ENCODE measurements around the gene SPTBN1. TPM values are rescaled to one million over a fixed set of nuclear protein-coding genes. Genes with fewer than 3 reads are reported as not detected.

Gene SPTBN1
- total and polyA plus RNA-seq, 2 experiments from 2014 or later, result 122 to 341 TPM

GRCh38 chr2:54619660-54620231, 163.6 kb downstream of the SPTBN1 start:
- Histone ChIP-seq H2AFZ (no peak overlapping the region), H4K20me1 (ENCODE audit: insufficient read depth, poor library complexity, severe bottlenecking) (peaks cover 17% of the 10 kb centered on the region), H3K36me3 (replicated peaks; ENCODE audit: insufficient read depth, low read depth) (peaks cover 13% of the 10 kb centered on the region), H3K4me2 (no peak overlapping the region), H3K9me3 (ENCODE audit: low read depth) (no peaks in the 10 kb centered on the region), H3K79me2 (peaks cover 72% of the 10 kb centered on the region), H3K4me3 (no peak overlapping the region), H3K4me1 (ENCODE audit: insufficient read depth) (peaks cover 26% of the 10 kb centered on the region), H3K27ac (peak overlapping the region; percentile 45), H3K9me2 (replicated peaks; ENCODE audit: insufficient read depth) (no peaks in the 10 kb centered on the region), H3K27me3 (no peaks in the 10 kb centered on the region)
- 79% methylated on average over 9 of the region's 9 CpGs for WGBS (ENCODE audit: low lambda C conversion rate, missing lambda C conversion rate)
- TF ChIP-seq EZH2 (IDR thresholded peaks at IDR 0.05; ENCODE audit: borderline replicate concordance), result no peak
- no peak for TF ChIP-seq EZH2phosphoT487 (IDR thresholded peaks at IDR 0.05; ENCODE audit: low read depth, severe bottlenecking, unreplicated experiment)
- no peak for TF ChIP-seq CTCF (IDR thresholded peaks at IDR 0.05; ENCODE audit: poor library complexity)
- no peak for DNase-seq (ENCODE audit: low spot score)

- Histone ChIP-seq H3K4me1 (ENCODE audit: insufficient read depth) (peaks cover 26% of the 10 kb centered on the region), H3K4me2 (no peak overlapping the region), H3K9me3 (ENCODE audit: low read depth) (no peaks in the 10 kb centered on the region), H2AFZ (no peak overlapping the region), H3K27ac (no peak overlapping the region), H3K36me3 (replicated peaks; ENCODE audit: insufficient read depth, low read depth) (peaks cover 13% of the 10 kb centered on the region), H3K9me2 (replicated peaks; ENCODE audit: insufficient read depth) (no peaks in the 10 kb centered on the region), H4K20me1 (ENCODE audit: insufficient read depth, poor library complexity, severe bottlenecking) (peaks cover 7% of the 10 kb centered on the region), H3K27me3 (no peaks in the 10 kb centered on the region), H3K4me3 (no peak overlapping the region), H3K79me2 (peaks cover 64% of the 10 kb centered on the region)
- no peak for DNase-seq (ENCODE audit: low spot score)
- WGBS (ENCODE audit: low lambda C conversion rate, missing lambda C conversion rate), result 97% methylated on average over 5 of the region's 5 CpGs
- no peak for TF ChIP-seq EZH2 (IDR thresholded peaks at IDR 0.05; ENCODE audit: borderline replicate concordance)
- no peak for TF ChIP-seq CTCF (IDR thresholded peaks at IDR 0.05; ENCODE audit: poor library complexity)
- no peak for TF ChIP-seq EZH2phosphoT487 (IDR thresholded peaks at IDR 0.05; ENCODE audit: low read depth, severe bottlenecking, unreplicated experiment)
Observed at GRCh38 chr2:54620948-54621347, 164.8 kb downstream of the SPTBN1 start.

DNA sequence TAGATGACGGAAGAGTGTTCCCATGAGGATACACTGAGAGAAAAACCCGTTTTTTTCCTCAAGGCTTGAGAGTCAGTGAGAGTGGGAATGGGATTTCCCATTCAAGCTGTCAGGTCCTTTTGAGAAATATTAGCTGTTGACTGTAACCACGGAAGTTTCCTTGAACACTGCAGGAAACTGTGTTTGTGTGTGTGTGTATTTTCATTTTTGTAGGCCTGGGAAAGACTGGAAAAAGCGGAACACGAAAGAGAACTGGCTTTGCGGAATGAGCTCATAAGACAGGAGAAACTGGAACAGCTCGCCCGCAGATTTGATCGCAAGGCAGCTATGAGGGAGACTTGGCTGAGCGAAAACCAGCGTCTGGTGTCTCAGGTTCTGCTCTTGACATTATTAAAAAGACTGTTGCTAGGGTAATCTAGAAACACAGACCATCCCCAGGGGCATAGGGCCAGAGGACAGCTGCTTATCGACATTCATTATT, 168.5 kb downstream of the SPTBN1 start:
- peaks cover 51% of the 10 kb centered on the region for H3K79me2 ChIP-seq
- no peak overlapping the region for H2AFZ ChIP-seq
- H3K36me3 ChIP-seq (replicated peaks; ENCODE audit: insufficient read depth, low read depth), result peaks cover 6% of the 10 kb centered on the region
- H3K9me3 ChIP-seq (ENCODE audit: low read depth), result no peaks in the 10 kb centered on the region
- no peak for DNase-seq (ENCODE audit: low spot score)
- peaks cover 1% of the 10 kb centered on the region for H4K20me1 ChIP-seq (ENCODE audit: insufficient read depth, poor library complexity, severe bottlenecking)
- TF ChIP-seq CTCF (IDR thresholded peaks at IDR 0.05; ENCODE audit: poor library complexity) (no peak), EZH2phosphoT487 (IDR thresholded peaks at IDR 0.05; ENCODE audit: low read depth, severe bottlenecking, unreplicated experiment) (no peak), EZH2 (IDR thresholded peaks at IDR 0.05; ENCODE audit: borderline replicate concordance) (no peak)
- H3K27ac ChIP-seq, result peak overlapping the region; percentile 35
- no peak overlapping the region for H3K4me3 ChIP-seq
- H3K9me2 ChIP-seq (replicated peaks; ENCODE audit: insufficient read depth), result no peaks in the 10 kb centered on the region
- peaks cover under 1% of the 10 kb centered on the region for H3K4me1 ChIP-seq (ENCODE audit: insufficient read depth)
- H3K4me2 ChIP-seq, result no peak overlapping the region
- no peaks in the 10 kb centered on the region for H3K27me3 ChIP-seq
- 77% methylated on average over 12 of the region's 12 CpGs for WGBS (ENCODE audit: low lambda C conversion rate, missing lambda C conversion rate)
